Measurements from ENCODE around the gene HEPACAM2.

Gene HEPACAM2

DNA sequence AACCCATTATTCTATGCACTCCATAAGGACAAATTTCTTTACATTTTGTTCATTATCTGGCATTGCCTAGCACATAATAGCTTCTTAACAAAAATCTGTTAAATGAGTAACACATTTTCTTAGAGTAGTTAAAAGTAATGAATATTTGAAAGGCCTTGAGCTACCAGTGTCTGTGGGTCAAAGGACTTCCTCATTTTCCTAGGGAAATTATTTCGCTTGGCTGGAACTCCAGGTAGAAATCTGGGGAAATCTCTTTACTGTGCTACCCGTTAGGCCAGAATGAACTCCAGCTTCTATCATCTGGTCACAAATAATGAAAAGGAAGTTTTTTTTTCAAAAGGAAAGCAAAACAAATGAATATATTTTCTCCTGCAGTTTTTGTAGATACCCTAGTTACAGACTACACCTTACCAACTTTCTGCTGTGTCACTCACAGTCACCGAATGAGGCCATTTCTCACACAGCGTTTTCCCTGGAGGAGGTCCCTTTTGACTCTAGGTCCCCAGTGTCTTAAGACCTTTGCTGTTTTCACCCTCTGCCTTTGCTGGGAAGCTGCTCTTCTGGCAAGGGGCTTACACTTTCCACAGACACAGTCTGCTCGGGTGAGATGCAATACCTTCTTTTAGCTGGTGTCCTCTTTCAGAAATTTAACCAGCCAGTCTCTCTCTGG lies 79.7 kb downstream of the HEPACAM2 start:
- DNase-seq, result peak in 2 of 14 donors; percentile 1 to 4

DNA sequence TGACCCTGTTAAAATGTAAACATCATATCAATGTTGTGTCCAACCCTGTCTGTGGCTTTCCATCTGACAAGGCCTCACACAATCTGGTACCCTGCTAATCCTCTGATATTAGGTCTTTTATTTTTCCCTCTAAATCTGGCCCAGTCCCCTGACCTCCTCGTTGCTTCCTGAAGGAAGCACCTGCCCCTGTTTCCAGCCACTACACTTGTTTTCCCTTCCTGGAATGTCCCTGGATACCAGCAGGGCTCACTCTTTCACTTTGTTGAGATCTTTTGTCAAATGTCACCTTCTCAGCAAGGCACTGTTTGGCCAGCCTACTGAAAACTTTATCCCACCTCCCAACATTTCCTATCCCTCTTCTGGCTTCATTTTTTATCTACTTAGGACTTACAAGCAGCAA lies 80.2 kb downstream of the HEPACAM2 start:
- no peak for DNase-seq

GRCh38 chr7:93145354-93145753 lies 80.9 kb downstream of the HEPACAM2 start:
- DNase-seq, result no peak

- no peak for DNase-seq
Measured at GRCh38 chr7:93142127-93142526, 84.1 kb downstream of the HEPACAM2 start.

DNA sequence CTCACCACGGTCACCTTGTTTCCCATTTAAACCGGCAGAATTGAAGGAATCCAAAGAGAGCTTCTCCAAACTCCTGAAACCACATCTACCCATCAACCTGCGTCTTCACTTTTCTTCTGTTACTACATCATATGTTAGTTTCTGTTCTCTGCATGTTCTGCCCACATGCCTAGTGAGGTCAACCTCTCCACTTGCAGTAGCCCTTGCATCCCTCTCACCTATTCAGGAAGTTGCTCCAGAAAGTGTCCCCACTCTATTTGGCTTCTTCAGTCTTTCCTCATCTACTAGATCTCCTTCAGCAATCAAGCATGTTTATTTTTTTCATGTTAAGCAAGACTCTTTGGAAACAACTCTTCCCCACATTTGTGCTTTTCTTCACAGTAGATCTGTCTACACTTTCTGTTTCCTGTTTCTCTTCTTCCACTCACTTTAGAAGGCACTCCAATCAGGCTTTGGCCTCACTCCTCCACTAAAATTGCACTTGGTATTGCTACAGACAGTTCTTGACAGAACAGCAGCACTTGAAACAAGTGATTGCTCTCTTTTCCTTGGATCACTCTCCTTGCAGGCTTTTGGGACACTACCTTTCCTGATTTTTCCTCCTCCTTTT lies 85.6 kb downstream of the HEPACAM2 start:
- DNase-seq, result no peak

GRCh38 chr7:93138576-93138975 lies 87.7 kb downstream of the HEPACAM2 start:
- no peak for DNase-seq

Data from C1 segment of cervical spinal cord (tissue), 14 donors.